ENCODE measurements around the gene RBM41.
"Not testable (repeated sequence)": the region's sequence is repeated elsewhere in the genome, so short reads cannot be mapped to it uniquely, and the experiment has no call there.

Gene RBM41

GRCh38 chrX:107102980-107103379, 15.6 kb downstream of the RBM41 start:
- DNase-seq (ENCODE audit: low read depth), result no peak
- no peak overlapping the region for H3K4me3 ChIP-seq (ENCODE audit: low read length)
- peak; percentile 19 for TF ChIP-seq CTCF (conservative IDR thresholded peaks at IDR 0.05; ENCODE audit: low read depth, low read length)

- H3K4me3 ChIP-seq (ENCODE audit: low read length), result no peak overlapping the region
- no peak for TF ChIP-seq CTCF (conservative IDR thresholded peaks at IDR 0.05; ENCODE audit: low read depth, low read length)
Observed at GRCh38 chrX:107076158-107076557, 42.5 kb downstream of the RBM41 start.

GRCh38 chrX:107057731-107058130, 60.9 kb downstream of the RBM41 start:
- not testable (repeated sequence) for DNase-seq (ENCODE audit: low read depth); H3K4me3 ChIP-seq (ENCODE audit: low read length)

More at GRCh38 chrX:107076158-107076557, 42.5 kb downstream of the RBM41 start:
- no peak for DNase-seq (ENCODE audit: low read depth)

- H3K4me3 ChIP-seq (ENCODE audit: low read length), result no peak overlapping the region
- TF ChIP-seq CTCF (conservative IDR thresholded peaks at IDR 0.05; ENCODE audit: low read depth, low read length), result no peak
- DNase-seq (ENCODE audit: low read depth), result no peak
Observed at GRCh38 chrX:107054978-107055377, 63.6 kb downstream of the RBM41 start.

- H3K4me3 ChIP-seq (ENCODE audit: low read length), result no peak overlapping the region
- TF ChIP-seq CTCF (conservative IDR thresholded peaks at IDR 0.05; ENCODE audit: low read depth, low read length), result no peak
- DNase-seq (ENCODE audit: low read depth), result no peak
Observed at GRCh38 chrX:107050195-107050709, 68.4 kb downstream of the RBM41 start.

- TF ChIP-seq CTCF (conservative IDR thresholded peaks at IDR 0.05; ENCODE audit: low read depth, low read length), result no peak
- no peak for DNase-seq (ENCODE audit: low read depth)
Observed at GRCh38 chrX:107047622-107048021, 71.0 kb downstream of the RBM41 start.

GRCh38 chrX:107029752-107030151, 88.9 kb downstream of the RBM41 start:
- DNase-seq (ENCODE audit: low read depth), result no peak
- TF ChIP-seq CTCF (conservative IDR thresholded peaks at IDR 0.05; ENCODE audit: low read depth, low read length), result no peak
- no peak overlapping the region for H3K4me3 ChIP-seq (ENCODE audit: low read length)

More at GRCh38 chrX:107047622-107048021, 71.0 kb downstream of the RBM41 start:
- H3K4me3 ChIP-seq (ENCODE audit: low read length), result no peak overlapping the region

GRCh38 chrX:107025545-107025944, 93.1 kb downstream of the RBM41 start:
- H3K4me3 ChIP-seq (ENCODE audit: low read length), result no peak overlapping the region
- peak; percentile 70 for TF ChIP-seq CTCF (conservative IDR thresholded peaks at IDR 0.05; ENCODE audit: low read depth, low read length)
- DNase-seq (ENCODE audit: low read depth), result no peak

All from retinal pigment epithelial cell (primary cell).